WTC11 (cell line): ENCODE measurements around the gene FCN1. TPM values are rescaled to one million over a fixed set of nuclear protein-coding genes. Genes with fewer than 3 reads are reported as not detected.

Experiments
- ATAC-seq: fragments of 200-7000 bp; cut with Tn5 transposase; 2 replicates; pipeline ENCODE4 v1.10.0; 2021; ENCODE audit warnings: mild to moderate bottlenecking, moderate library complexity
- CTCF ChIA-PET: fragments of 300-600 bp; sonication (Branson Sonifier 250); formaldehyde crosslinking; loops from one replicate; lab custom pipeline; 2021; ENCODE audit warnings: antibody characterized with exemption; lab: Charles Lee
- POLR2A ChIA-PET: fragments of 350-600 bp; sonication (Branson Sonifier 250); formaldehyde crosslinking; loops from one replicate; lab custom pipeline; 2021; ENCODE audit warnings: antibody characterized with exemption; lab: Charles Lee
- DNase-seq: peaks from one replicate; pipeline ENCODE4 v3.0.0; 2021; ENCODE audit warnings: low spot score
- H3K27ac Mint-ChIP-seq: 2 replicates; pipeline ENCODE4 v1.8.0; 2021; ENCODE audit warnings: mixed read lengths
- H3K27me3 Mint-ChIP-seq: 2 replicates; pipeline ENCODE4 v1.8.0; 2021; ENCODE audit warnings: low read depth, mild to moderate bottlenecking, moderate library complexity, mixed read lengths
- H3K36me3 Mint-ChIP-seq: 2 replicates; pipeline ENCODE4 v1.8.0; 2021; ENCODE audit warnings: mixed read lengths
- H3K4me1 Mint-ChIP-seq: 2 replicates; pipeline ENCODE4 v1.8.0; 2022; ENCODE audit warnings: mixed read lengths
- H3K4me3 Mint-ChIP-seq: 2 replicates; pipeline ENCODE4 v1.8.0; 2021; ENCODE audit warnings: mild to moderate bottlenecking, moderate library complexity, mixed read lengths
- H3K9me3 Mint-ChIP-seq: 2 replicates; pipeline ENCODE4 v1.8.0; 2021; ENCODE audit warnings: mixed read lengths
- AFF4 ChIP-seq: sonication (generic); formaldehyde crosslinking; IDR thresholded peaks from 2 replicates; pipeline ENCODE4 v1.8.1; 2023; ENCODE audit warnings: mild to moderate bottlenecking, missing genetic modification reagents, borderline replicate concordance
- ATF3 ChIP-seq: sonication (generic); formaldehyde crosslinking; conservative IDR thresholded peaks from 2 replicates; pipeline ENCODE4 v1.8.1; 2022; ENCODE audit warnings: mild to moderate bottlenecking, missing genetic modification reagents
- CREB1 ChIP-seq: sonication (generic); formaldehyde crosslinking; IDR thresholded peaks from 2 replicates; pipeline ENCODE4 v1.8.0; 2023; ENCODE audit warnings: mild to moderate bottlenecking, missing genetic modification reagents
- FOXJ3 ChIP-seq: sonication (generic); formaldehyde crosslinking; IDR thresholded peaks from 2 replicates; pipeline ENCODE4 v1.9.0; 2021; ENCODE audit warnings: missing genetic modification reagents, mild to moderate bottlenecking, borderline replicate concordance
- FOXP1 ChIP-seq: sonication (generic); formaldehyde crosslinking; IDR thresholded peaks from 2 replicates; pipeline ENCODE4 v1.8.0; 2022; ENCODE audit warnings: missing genetic modification reagents, mild to moderate bottlenecking, moderate library complexity, borderline replicate concordance
- GRHL2 ChIP-seq: fragments of 250-450 bp; sonication (Bioruptor Pico); IDR thresholded peaks from 2 replicates; pipeline ENCODE4 v1.8.0; 2022; ENCODE audit warnings: mild to moderate bottlenecking, moderate library complexity; ENCODE audit not compliant: insufficient replicate concordance, severe bottlenecking
- KAT7 ChIP-seq: sonication (generic); formaldehyde crosslinking; IDR thresholded peaks from 2 replicates; pipeline ENCODE4 v1.8.1; 2023; ENCODE audit warnings: missing genetic modification reagents, mild to moderate bottlenecking, borderline replicate concordance
- PRDM15 ChIP-seq: sonication (generic); formaldehyde crosslinking; IDR thresholded peaks from 2 replicates; pipeline ENCODE4 v1.8.0; 2022; ENCODE audit warnings: missing genetic modification reagents
- PREB ChIP-seq: sonication (generic); formaldehyde crosslinking; IDR thresholded peaks from 2 replicates; pipeline ENCODE4 v1.8.1; 2022; ENCODE audit warnings: mild to moderate bottlenecking, missing genetic modification reagents, moderate library complexity, borderline replicate concordance
- RELA ChIP-seq: sonication (generic); formaldehyde crosslinking; IDR thresholded peaks from 2 replicates; pipeline ENCODE4 v1.8.1; 2022; ENCODE audit warnings: missing genetic modification reagents, mild to moderate bottlenecking, borderline replicate concordance
- RORB ChIP-seq: fragments of 250-450 bp; sonication (Bioruptor Pico); IDR thresholded peaks from 2 replicates; pipeline ENCODE4 v1.9.0; 2021; ENCODE audit warnings: mild to moderate bottlenecking
- SMAD4 ChIP-seq: sonication (generic); formaldehyde crosslinking; IDR thresholded peaks from 2 replicates; pipeline ENCODE4 v1.8.0; 2022; ENCODE audit warnings: mild to moderate bottlenecking, missing genetic modification reagents
- TCF7 ChIP-seq: sonication (generic); formaldehyde crosslinking; IDR thresholded peaks from 2 replicates; pipeline ENCODE4 v1.8.0; 2022; ENCODE audit warnings: mild to moderate bottlenecking, low read depth, missing genetic modification reagents, moderate library complexity
- ZNF263 ChIP-seq: sonication (generic); formaldehyde crosslinking; IDR thresholded peaks from 2 replicates; pipeline ENCODE4 v1.8.1; 2022; ENCODE audit warnings: low read depth, mild to moderate bottlenecking, moderate library complexity, missing genetic modification reagents
- ZNF317 ChIP-seq: sonication (generic); formaldehyde crosslinking; IDR thresholded peaks from 2 replicates; pipeline ENCODE4 v1.8.1; 2023; ENCODE audit warnings: low read depth, mild to moderate bottlenecking, moderate library complexity, missing genetic modification reagents, borderline replicate concordance
- ZNF512 ChIP-seq: sonication (generic); formaldehyde crosslinking; IDR thresholded peaks from 2 replicates; pipeline ENCODE4 v1.8.1; 2022; ENCODE audit warnings: missing genetic modification reagents, borderline replicate concordance
- total RNA-seq: library from RNA; stranded (reverse); gene quantifications from 3 replicates; pipeline ENCODE4 v1.2.3, GENCODE V29; 2021

Gene FCN1
- total RNA-seq, 1 experiment from 2014 or later: not detected

- no peaks in the 10 kb centered on the region for H3K27me3 Mint-ChIP-seq
- no peak for DNase-seq
- no peak overlapping the region for H3K4me3 Mint-ChIP-seq
- H3K36me3 Mint-ChIP-seq: peaks cover 11% of the 10 kb centered on the region
- no peak for ATAC-seq
- CTCF ChIA-PET: no interaction called here
- no peak for TF ChIP-seq FOXP1 (CRISPR knock-in tag)
- no peak for TF ChIP-seq PRDM15
- no peak for TF ChIP-seq TCF7 (CRISPR knock-in tag)
- TF ChIP-seq FOXJ3 (CRISPR knock-in tag): no peak
- TF ChIP-seq ZNF317 (CRISPR knock-in tag): no peak
- no peak for TF ChIP-seq PREB
- no peak for TF ChIP-seq ATF3
- no peak for TF ChIP-seq ZNF263 (CRISPR knock-in tag)
- TF ChIP-seq ZNF512 (CRISPR knock-in tag): no peak
- H3K4me1 Mint-ChIP-seq: no peaks in the 10 kb centered on the region
- H3K9me3 Mint-ChIP-seq: peaks cover 19% of the 10 kb centered on the region
- POLR2A ChIA-PET: no interaction called here
- no peak overlapping the region for H3K27ac Mint-ChIP-seq
These were observed 2.4 kb downstream of the FCN1 start for GRCh38 chr9:134915046-134915985.

- no peak overlapping the region for H3K4me3 Mint-ChIP-seq
- peaks cover 14% of the 10 kb centered on the region for H3K9me3 Mint-ChIP-seq
- no peak for DNase-seq
- CTCF ChIA-PET: no interaction called here
- H3K27ac Mint-ChIP-seq: no peak overlapping the region
- H3K27me3 Mint-ChIP-seq: no peaks in the 10 kb centered on the region
- H3K36me3 Mint-ChIP-seq: peaks cover 6% of the 10 kb centered on the region; the same call in 1 of the 2 replicates
- no peaks in the 10 kb centered on the region for H3K4me1 Mint-ChIP-seq
- POLR2A ChIA-PET: no interaction called here
- no peak for ATAC-seq
- no peak for TF ChIP-seq ZNF512 (CRISPR knock-in tag)
- TF ChIP-seq KAT7: no peak
- TF ChIP-seq ZNF317 (CRISPR knock-in tag): no peak
- no peak for TF ChIP-seq GRHL2
- TF ChIP-seq PRDM15: no peak
- no peak for TF ChIP-seq SMAD4
- no peak for TF ChIP-seq RELA (CRISPR knock-in tag)
- TF ChIP-seq CREB1 (CRISPR knock-in tag): no peak
- TF ChIP-seq AFF4 (CRISPR knock-in tag): no peak
- no peak for TF ChIP-seq RORB (CRISPR knock-in tag)
These were observed 3.2 kb downstream of the FCN1 start for GRCh38 chr9:134914501-134914834.
